RWPE2 (cell line): ENCODE data around the gene CA10.

Source experiments
- ATAC-seq: fragments of 200-7000 bp; cut with Tn5 transposase; 3 replicates; pipeline ENCODE4 v1.9.1; 2021; ENCODE audit warnings: low read depth
- DNase-seq: peaks from one replicate; pipeline ENCODE4 v3.0.0-alpha.2; 2020; ENCODE audit warnings: low spot score
- H3K27ac ChIP-seq: fragments of 450-650 bp; 2 replicates; pipeline ENCODE4 v1.5.1; 2017; ENCODE audit warnings: mild to moderate bottlenecking; ENCODE audit not compliant: poor library complexity, severe bottlenecking
- H3K27me3 ChIP-seq: fragments of 250-450 bp; sonication (Bioruptor Pico); 2 replicates; pipeline ENCODE4 v1.5.1; 2021; ENCODE audit warnings: mild to moderate bottlenecking, moderate library complexity; ENCODE audit not compliant: insufficient read depth, poor library complexity, severe bottlenecking
- H3K36me3 ChIP-seq: fragments of 250-450 bp; sonication (Bioruptor Pico); 2 replicates; pipeline ENCODE4 v1.5.1; 2020; ENCODE audit warnings: low read depth, mild to moderate bottlenecking, moderate library complexity
- H3K4me1 ChIP-seq: fragments of 250-450 bp; sonication (Bioruptor Pico); 2 replicates; pipeline ENCODE4 v1.5.1; 2021; ENCODE audit warnings: mild to moderate bottlenecking, moderate library complexity; ENCODE audit not compliant: insufficient read depth, poor library complexity, severe bottlenecking
- H3K4me3 ChIP-seq: fragments of 250-450 bp; sonication (Bioruptor Pico); 2 replicates; pipeline ENCODE4 v1.5.1; 2021; ENCODE audit warnings: mild to moderate bottlenecking, moderate library complexity; ENCODE audit not compliant: severe bottlenecking
- H3K9me3 ChIP-seq: fragments of 250-450 bp; sonication (Bioruptor Pico); 2 replicates; pipeline ENCODE4 v1.5.1; 2021; ENCODE audit warnings: mild to moderate bottlenecking, moderate library complexity; ENCODE audit not compliant: severe bottlenecking
- TF ChIP-seq, protein P1 (sequence below): fragments of 450-650 bp; IDR thresholded peaks from one replicate; pipeline ENCODE4 v1.5.1; 2017; ENCODE audit warnings: mild to moderate bottlenecking, moderate library complexity; ENCODE audit not compliant: poor library complexity, severe bottlenecking

Gene CA10

DNA sequence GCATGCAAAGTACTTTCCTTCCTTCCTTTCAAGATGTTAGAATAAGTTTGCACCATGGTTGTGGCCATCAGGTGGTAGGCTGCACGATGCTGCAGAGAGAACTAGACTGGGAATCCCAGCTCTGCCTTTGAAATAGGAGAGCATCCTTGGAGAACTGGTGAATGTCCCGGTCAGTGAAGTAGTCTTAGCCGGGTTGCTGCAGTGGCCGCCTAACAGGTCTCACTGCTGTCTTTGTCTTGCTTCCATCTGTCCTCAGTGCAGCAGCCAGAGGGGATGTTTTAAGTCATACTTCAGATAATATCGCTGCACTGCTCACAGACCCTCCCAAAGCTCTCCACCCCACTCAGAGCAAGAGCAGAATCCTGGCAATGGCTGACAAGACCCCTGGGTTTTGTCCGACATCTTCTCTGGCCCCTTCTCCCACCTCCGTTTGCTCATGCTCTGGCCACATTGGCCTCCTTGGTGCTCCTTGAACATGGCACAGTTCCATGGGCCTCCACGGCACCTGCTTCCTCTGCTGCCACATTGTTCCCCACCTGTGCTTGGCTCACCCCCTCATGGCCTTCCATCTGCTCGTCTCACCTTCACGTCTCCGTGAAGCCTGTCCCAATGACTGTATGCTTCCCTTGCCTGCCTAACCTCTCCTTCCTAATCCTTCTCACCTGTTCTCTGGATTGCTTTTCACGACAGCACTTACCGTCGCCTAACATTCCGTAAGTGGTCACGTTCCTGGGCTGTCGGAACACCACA is 458.3 kb downstream of the CA10 start:
- ATAC-seq (no peak), DNase-seq (no peak)
- no peaks in the 10 kb centered on the region for H3K36me3 ChIP-seq
- no peaks in the 10 kb centered on the region for H3K9me3 ChIP-seq
- H3K27ac ChIP-seq: no peak overlapping the region
- H3K27me3 ChIP-seq: no peaks in the 10 kb centered on the region
- H3K4me3 ChIP-seq: no peak overlapping the region
- H3K4me1 ChIP-seq: peaks cover 3% of the 10 kb centered on the region
- TF ChIP-seq, protein P1, sequence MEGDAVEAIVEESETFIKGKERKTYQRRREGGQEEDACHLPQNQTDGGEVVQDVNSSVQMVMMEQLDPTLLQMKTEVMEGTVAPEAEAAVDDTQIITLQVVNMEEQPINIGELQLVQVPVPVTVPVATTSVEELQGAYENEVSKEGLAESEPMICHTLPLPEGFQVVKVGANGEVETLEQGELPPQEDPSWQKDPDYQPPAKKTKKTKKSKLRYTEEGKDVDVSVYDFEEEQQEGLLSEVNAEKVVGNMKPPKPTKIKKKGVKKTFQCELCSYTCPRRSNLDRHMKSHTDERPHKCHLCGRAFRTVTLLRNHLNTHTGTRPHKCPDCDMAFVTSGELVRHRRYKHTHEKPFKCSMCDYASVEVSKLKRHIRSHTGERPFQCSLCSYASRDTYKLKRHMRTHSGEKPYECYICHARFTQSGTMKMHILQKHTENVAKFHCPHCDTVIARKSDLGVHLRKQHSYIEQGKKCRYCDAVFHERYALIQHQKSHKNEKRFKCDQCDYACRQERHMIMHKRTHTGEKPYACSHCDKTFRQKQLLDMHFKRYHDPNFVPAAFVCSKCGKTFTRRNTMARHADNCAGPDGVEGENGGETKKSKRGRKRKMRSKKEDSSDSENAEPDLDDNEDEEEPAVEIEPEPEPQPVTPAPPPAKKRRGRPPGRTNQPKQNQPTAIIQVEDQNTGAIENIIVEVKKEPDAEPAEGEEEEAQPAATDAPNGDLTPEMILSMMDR: no peak

DNA sequence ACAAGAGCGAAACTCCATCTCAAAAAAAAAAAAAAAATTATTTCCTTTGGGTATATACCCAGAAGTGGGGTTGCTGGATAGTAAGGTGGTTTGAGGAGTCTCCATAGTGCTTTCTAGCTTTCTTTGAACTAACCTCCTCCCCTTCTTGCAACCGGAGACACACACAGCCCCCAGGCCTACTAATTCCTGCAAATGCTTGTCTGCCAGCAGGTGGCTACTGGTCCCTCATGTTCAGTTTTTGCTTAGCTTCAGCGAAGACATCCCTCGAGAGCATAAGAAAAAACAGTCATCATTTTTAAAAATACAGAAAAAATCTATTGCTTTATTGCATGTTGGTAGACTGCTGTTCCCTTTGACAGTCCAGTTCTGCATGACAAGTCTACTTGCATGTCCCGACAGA is 459.2 kb downstream of the CA10 start:
- Histone ChIP-seq H3K9me3 (no peaks in the 10 kb centered on the region), H3K27ac (no peak overlapping the region), H3K4me3 (no peak overlapping the region), H3K4me1 (peaks cover 3% of the 10 kb centered on the region), H3K36me3 (no peaks in the 10 kb centered on the region), H3K27me3 (no peaks in the 10 kb centered on the region)
- DNase-seq (no peak), ATAC-seq (no peak)
- TF ChIP-seq, protein P1: no peak

DNA sequence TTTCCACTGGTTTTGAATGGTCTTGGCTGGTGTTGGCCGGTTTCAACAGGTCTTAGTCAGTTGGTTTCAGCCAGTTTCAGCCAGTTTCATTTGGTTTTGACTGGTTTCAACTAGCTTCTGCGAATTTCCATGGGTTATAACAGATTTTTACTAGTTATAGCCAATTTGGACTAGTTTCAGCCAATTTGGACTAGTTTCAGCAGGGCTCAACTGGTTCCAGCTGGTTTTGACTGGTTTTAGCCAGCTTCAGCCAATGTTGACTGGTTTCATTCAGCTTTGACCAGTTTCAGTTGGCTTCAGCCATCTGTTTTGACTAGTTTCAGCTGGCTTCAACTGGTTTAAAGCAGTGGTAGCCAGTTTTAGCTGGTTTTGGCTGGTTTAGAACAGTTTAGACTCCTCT is 465.6 kb downstream of the CA10 start:
- Histone ChIP-seq H3K4me1 (no peaks in the 10 kb centered on the region), H3K27ac (no peak overlapping the region), H3K36me3 (no peaks in the 10 kb centered on the region), H3K27me3 (no peaks in the 10 kb centered on the region), H3K4me3 (no peak overlapping the region), H3K9me3 (peaks cover 3% of the 10 kb centered on the region)
- ATAC-seq: no peak
- DNase-seq: no peak
- TF ChIP-seq, protein P1: no peak

DNA sequence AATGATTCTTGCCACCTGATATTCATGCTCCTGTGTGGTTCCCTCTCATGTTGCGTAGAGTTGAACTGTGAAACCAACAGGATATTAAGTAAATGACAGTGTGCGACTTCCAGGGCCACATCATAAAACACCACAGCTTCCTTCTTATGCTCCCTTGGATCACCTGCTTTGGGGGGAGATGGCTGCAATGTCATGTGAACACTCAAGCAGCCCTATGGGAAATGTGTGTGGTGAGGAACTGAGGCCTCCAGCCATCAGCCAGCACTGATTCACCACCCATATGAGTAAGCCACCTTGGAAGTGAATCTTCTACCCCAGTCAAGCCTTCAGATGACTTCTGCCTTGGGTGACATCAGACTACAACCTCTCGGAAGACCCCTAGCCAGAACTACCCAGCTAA is 470.6 kb downstream of the CA10 start:
- Histone ChIP-seq H3K9me3 (no peaks in the 10 kb centered on the region), H3K27ac (no peak overlapping the region), H3K4me1 (no peaks in the 10 kb centered on the region), H3K36me3 (no peaks in the 10 kb centered on the region), H3K27me3 (no peaks in the 10 kb centered on the region), H3K4me3 (no peak overlapping the region)
- ATAC-seq (no peak), DNase-seq (no peak)
- TF ChIP-seq, protein P1: no peak

DNA sequence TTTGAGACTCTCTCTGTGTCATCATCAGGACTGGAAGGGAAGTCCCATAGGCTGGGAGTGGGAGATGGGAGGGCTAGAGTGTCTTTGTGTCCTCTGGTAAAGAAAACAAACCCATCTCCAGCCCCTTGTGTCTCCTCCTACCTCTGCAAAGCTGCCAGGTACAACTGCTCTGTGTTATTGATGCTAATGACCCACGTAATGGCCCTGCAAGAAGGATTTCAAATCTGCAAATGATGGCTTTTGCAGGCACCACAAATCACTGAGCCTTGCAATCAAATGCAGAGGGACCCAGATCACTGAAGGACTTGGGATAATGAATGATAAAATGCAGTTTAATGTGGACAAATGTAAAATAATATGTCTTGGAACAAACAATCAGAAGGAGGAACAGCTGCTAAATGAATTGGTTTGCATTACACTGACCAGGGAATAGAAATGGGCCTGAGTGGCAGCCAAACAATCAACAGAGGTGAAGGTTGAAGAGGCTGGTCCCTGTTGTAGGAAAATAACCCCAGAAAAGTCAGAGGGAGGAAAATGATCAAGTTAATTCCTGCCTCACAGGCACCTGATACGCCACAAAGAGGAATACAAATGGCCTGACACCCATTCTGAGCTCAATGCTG is 473.1 kb downstream of the CA10 start:
- TF ChIP-seq, protein P1: no peak
- no peak for ATAC-seq
- Histone ChIP-seq H3K4me3 (no peak overlapping the region), H3K27me3 (no peaks in the 10 kb centered on the region), H3K36me3 (no peaks in the 10 kb centered on the region), H3K9me3 (no peaks in the 10 kb centered on the region), H3K27ac (no peak overlapping the region), H3K4me1 (no peaks in the 10 kb centered on the region)
- no peak for DNase-seq
